NCI-H2081 treated with DMSO at 0.1 percent for 48 hours (cell line): ENCODE results near the gene ANKRD33B.

Experiments used
- DNase-seq: peaks from one replicate; lab custom pipeline; 2025; lab: John Stamatoyannopoulos, UW

ANKRD33B gene

DNA sequence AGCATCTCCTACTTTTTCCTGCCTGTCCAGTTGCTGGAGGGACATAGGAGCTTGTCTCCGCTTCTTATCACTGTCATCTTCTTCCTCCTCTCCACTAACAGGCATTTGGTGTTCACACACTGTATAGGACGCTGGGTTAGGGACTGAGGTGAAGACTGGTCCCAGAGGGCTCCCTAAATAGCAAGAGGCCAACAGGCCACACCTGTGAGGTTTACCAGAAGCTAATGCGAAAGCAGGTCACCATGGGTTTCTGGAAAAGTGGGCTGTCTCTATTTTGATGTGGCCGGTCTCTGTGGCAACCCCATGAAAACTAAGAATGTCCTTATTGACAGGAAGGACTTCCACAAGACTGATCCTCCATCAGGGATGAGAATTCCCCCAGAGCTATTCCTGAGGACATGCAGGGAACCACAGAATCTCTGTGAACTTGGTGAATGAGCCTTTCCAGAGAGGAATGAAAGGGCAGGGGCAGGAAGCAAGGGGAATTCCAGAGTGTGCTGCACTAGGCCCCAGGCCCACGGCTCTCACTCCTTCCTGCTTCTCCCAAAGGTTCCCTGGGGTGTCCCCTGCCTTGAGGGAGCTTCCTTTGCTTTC is 135.5 kb downstream of the ANKRD33B start:
- no peak for DNase-seq

DNA sequence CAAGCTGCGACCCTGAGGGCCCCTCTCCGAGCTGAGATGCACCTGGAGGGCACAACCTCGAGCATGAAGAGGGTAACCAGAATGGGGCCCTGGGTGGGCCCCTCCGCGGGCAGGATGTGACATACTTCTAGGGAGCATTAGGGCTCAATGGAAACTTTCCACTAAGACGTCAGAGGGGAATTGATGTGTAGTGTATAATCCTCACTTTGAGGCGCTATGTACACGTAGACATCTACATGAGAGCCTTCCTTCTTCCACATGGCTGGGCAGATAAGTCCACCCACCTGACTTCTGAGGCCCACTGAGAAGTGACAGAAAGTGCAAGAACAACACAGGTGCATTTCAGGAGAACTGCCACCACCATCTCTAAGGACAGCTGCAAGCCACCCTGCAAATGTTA is 136.1 kb downstream of the ANKRD33B start:
- DNase-seq = no peak

DNA sequence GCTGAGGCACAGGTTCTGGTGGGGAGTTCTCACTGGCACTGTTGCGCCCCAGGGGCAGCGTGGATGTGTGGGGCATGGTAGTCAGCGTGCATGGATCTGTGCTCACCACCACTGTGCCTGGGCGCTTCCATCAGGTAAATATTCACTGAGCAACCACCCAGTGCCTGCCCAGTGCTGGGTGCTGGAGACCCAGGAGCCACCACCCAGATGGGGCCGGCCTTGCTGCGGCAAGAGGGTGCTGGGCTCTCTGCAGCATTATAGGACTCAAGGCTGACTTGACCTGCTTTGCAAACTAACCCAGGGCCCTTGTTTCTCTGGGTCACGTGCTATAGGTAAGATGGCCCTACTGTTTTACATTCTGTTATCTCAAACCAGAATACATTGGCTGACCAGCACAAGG is 136.6 kb downstream of the ANKRD33B start:
- DNase-seq = no peak

DNA sequence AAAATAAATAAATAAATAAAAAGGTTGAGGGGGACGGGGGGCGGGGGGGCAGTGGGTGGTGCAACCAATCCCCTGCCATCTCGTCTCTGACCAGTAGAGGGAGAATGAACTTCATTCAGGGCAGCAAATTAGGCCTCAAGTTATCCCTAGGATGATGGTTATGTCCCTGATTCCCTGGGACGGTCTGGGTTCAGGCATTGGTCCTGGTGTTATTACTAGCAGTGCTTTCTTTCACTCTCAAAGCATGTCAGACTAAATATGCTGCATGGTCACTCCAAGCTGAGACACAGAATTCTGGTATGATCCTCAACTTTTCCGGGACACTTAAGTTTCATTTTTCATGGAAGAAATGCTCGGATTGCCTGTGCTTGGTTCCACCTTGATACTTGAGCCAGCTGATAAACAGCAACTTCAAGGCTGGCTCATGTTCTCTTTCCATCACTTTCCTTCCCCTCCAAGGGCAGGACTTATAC is 137.7 kb downstream of the ANKRD33B start:
- DNase-seq = no peak

DNA sequence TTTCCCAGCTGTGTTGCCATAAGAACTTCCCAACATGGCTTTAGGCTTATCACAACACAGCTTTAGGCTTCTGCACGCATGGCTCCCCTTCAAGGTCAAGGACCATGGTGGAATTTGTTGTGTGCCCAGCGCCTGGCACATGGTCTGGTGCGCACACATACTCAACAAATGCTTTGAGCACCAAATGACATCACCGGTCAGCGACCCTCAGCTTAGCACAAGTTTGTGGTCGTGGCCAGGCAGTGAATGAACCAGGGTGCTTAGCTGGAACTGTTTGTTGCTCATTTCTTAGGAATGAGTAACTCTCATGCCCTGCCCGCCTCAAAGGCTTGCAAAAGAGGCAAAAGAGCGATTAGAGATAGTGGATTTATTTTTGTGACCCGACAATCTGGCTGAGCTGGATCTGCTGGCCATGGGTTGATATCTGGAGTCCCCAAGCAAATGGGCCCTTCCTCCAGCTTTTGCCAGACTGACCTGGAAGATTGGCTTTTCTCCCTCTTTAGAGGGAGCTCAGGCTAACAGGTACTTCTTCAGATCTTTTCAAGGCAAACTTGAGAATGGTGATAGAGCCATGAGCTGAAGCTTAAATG is 138.3 kb downstream of the ANKRD33B start:
- DNase-seq = no peak

DNA sequence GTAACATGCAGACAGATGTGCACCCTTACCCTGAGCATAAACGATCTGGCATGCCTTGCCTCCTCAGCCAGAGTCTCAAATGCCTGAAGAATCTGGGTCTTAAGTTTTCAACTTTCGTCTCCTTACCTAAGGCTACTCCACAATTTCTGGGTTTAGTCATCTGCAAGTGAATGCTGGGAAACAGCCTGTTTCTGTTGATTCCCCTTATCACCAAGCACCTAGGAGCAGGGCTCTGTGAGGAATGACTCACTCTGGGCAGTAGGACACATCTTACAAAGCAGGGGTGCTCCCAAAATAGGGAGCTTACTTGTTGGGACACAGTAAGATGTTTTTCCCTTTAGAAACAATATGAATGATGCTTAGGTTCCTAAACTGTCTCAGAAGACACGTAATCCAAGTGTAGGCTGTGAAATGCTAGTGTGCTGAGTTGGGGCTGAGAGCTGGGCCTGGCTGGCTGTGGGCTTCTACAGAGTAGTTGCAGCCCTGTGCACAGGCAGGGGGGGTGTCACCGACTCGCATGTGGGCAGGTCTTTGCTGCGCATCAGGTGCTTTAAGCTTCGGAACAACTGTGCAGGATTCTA is 139.1 kb downstream of the ANKRD33B start:
- DNase-seq = no peak

DNA sequence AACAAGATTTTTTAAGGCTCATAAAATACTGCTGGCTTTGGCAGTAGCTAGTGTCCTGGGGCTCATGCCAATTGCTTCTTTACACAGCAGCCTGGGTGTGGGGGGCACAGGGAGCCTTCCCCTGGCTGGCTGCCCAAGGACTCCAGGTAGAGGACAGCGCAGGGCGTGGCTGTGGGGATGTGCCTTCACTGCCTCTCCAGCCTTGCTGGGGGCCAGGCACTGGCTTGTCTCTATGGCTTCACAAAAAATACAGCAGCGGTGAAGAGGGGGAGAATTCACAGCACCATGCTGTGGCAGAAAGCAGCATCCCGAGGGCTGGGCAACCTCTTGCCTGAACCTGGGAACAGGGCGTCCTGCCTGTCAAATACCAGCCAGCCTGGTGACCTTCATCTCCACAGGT is 139.8 kb downstream of the ANKRD33B start:
- DNase-seq = peak; percentile 39

DNA sequence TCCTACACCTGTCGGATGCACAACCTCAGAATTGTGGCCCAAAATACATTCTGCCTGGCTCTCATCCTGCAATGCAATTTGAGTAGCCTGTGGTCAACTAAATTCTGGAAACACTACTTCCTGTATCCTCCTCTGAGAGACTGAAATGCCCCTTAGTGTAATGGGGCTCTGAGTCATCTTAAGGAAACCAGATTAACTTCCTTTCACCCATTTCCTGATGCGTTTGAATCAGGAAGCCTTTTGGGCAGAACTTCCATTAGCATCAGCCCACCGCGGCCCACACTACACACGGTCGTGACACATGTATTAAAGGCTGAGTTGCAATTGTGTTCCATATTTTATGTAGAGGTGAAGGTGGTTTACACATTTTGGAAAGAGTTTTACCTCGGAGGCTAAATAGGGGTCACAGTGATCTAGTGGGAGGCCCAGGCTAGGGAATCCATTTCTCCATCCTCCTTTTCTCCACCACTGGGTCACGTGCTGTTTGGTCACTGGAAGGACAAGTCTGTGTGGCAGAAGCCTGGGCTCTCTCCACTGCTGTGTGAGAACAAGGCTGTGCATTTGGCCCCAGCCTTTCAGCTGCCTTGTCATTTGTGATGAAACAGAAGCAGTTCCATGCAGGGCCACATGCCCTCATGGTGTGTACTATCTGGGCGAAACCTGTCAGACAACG is 141.2 kb downstream of the ANKRD33B start:
- DNase-seq = no peak

DNA sequence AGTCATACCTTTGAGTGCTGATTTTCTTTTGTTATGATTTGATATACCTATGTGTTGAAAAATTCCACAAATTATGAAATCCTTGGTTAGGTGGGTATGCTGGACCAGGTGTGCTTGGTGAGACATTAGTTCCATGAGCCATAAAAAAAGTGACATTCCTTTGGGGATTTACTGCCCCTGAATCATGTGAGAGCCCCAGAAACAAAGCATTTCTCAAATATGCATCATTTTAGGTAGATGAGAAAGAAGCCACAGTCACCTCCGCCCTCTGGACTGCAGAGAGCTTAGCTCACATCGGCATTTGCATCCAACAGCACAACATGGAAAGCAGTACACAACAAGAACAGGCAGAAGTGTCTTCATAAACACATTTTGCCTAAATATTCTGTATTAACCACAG is 141.9 kb downstream of the ANKRD33B start:
- DNase-seq = no peak

DNA sequence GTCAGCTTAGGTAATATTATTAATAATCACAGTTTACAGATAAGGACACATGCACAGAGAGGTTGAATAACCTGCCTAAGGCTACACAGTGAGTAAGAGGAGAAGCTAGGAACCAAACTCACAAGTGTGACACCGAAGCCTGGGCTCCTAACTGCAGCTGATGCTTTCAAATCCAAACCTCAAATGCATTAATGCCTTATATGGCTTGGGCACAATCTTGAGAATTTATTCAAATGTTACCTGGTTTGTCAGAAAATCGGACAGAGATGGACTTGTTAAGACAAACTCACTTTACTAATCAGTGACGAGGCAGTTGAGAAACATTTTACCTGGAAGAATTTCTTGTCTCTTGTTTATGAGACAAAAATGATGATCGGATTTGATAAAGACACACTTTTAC is 142.5 kb downstream of the ANKRD33B start:
- DNase-seq = no peak
